HepG2 (cell line): Measurements from ENCODE around the gene BST2. TPM values are rescaled to one million over a fixed set of nuclear protein-coding genes. Genes with fewer than 3 reads are reported as not detected.

ENCODE experiments used
- CCDC6 ChIP-seq: sonication (generic); formaldehyde crosslinking; IDR thresholded peaks from 2 replicates; pipeline ENCODE4 v1.8.1; 2022; ENCODE audit warnings: mild to moderate bottlenecking, missing genetic modification reagents, moderate library complexity
- CSRNP2 ChIP-seq: sonication (generic); formaldehyde crosslinking; conservative IDR thresholded peaks from 2 replicates; pipeline ENCODE4 v1.8.0; 2022; ENCODE audit warnings: low read depth, missing genetic modification reagents
- FOXA1 ChIP-seq, 2 experiments: fragments of 450-650 bp in 1 of 2; sonication (generic) in 1 of 2; formaldehyde crosslinking in 1 of 2; IDR thresholded peaks; 2 replicates each; pipeline versions ENCODE4 v1.4.0 to v1.6.1; 2016 to 2020; ENCODE audit warnings: missing genetic modification reagents in 1 of 2
- HINFP ChIP-seq: sonication (generic); formaldehyde crosslinking; IDR thresholded peaks from 2 replicates; pipeline ENCODE4 v1.4.0; 2020; ENCODE audit warnings: low read depth, mild to moderate bottlenecking, missing genetic modification reagents
- HNF4G ChIP-seq, 2 experiments: sonication (generic) in 1 of 2; formaldehyde crosslinking in 1 of 2; IDR thresholded peaks; 2 replicates each; pipeline versions ENCODE4 v1.4.0 to v1.6.1; 2011 to 2020; ENCODE audit warnings: borderline replicate concordance in 2 of 2, low read depth in 2 of 2, mild to moderate bottlenecking in 2 of 2, low read length in 1 of 2, missing genetic modification reagents in 1 of 2, moderate library complexity in 1 of 2
- TAF1 ChIP-seq: sonication (generic); formaldehyde crosslinking; IDR thresholded peaks from 2 replicates; pipeline ENCODE4 v1.4.0; 2020; ENCODE audit warnings: missing genetic modification reagents
- ZFP82 ChIP-seq: sonication (generic); formaldehyde crosslinking; IDR thresholded peaks from 2 replicates; pipeline ENCODE4 v1.5.1; 2020; ENCODE audit warnings: mild to moderate bottlenecking, missing genetic modification reagents, borderline replicate concordance
- ZNF33B ChIP-seq: sonication (generic); formaldehyde crosslinking; IDR thresholded peaks from 2 replicates; pipeline ENCODE4 v1.5.1; 2020; ENCODE audit warnings: mild to moderate bottlenecking, missing genetic modification reagents
- ZNF501 ChIP-seq: sonication (generic); formaldehyde crosslinking; IDR thresholded peaks from 2 replicates; pipeline ENCODE4 v1.5.1; 2020; ENCODE audit warnings: mild to moderate bottlenecking, moderate library complexity, missing genetic modification reagents
- ZNF749 ChIP-seq: sonication (generic); formaldehyde crosslinking; IDR thresholded peaks from 2 replicates; pipeline ENCODE4 v1.8.0; 2022; ENCODE audit warnings: mild to moderate bottlenecking, missing genetic modification reagents, moderate library complexity, borderline replicate concordance
- ZNF766 ChIP-seq: sonication (generic); formaldehyde crosslinking; IDR thresholded peaks from 2 replicates; pipeline ENCODE4 v1.5.0; 2020; ENCODE audit warnings: missing genetic modification reagents, borderline replicate concordance
- ZNF768 ChIP-seq: sonication (generic); formaldehyde crosslinking; IDR thresholded peaks from 2 replicates; pipeline ENCODE4 v1.4.0; 2020; ENCODE audit warnings: missing genetic modification reagents
- polyA plus RNA-seq, 8 experiments: library from polyadenylated mRNA; depleted of rRNA in 3 of 8; stranded (reverse) in 7 of 8; unstranded in 1 of 8; fragments of >200 nt; fragmentation: Illumina TruSeq in 4 of 8; extraction: Trizol in 4 of 8; gene quantifications; 2 replicates each; pipeline versions ENCODE4 v1.2.1 to v1.2.3, GENCODE V29; 2011 to 2016; ENCODE audit warnings: low read depth in 4 of 8, missing spikeins in 1 of 8, mixed read lengths in 1 of 8; ENCODE audit not compliant: insufficient read depth in 1 of 8
- total RNA-seq, 5 experiments: library from RNA; depleted of rRNA; stranded (reverse); fragments of >200 nt; fragmentation: Illumina TruSeq; extraction: Trizol; gene quantifications; 2 replicates each; pipeline ENCODE4 v1.2.3, GENCODE V29; 2016; ENCODE audit warnings: low read depth in 1 of 5
- TF ChIP-seq, protein P1 (sequence below): sonication (generic); formaldehyde crosslinking; IDR thresholded peaks from 2 replicates; pipeline ENCODE4 v1.4.0; 2020; ENCODE audit warnings: missing genetic modification reagents
- TF ChIP-seq, protein P2 (sequence below), 2 experiments: sonication (generic) in 1 of 2; formaldehyde crosslinking in 1 of 2; IDR thresholded peaks; 2 replicates each; pipeline versions ENCODE4 v1.6.1 to v1.9.0; 2014 to 2022; ENCODE audit warnings: antibody characterized with exemption in 1 of 2, borderline replicate concordance in 1 of 2, inconsistent platforms in 1 of 2, low read depth in 1 of 2, missing genetic modification reagents in 1 of 2

The BST2 gene
- total and polyA plus RNA-seq, 2 of the 13 experiments (the other 11 are each of a cell fraction or from before 2014, with no cell fraction given): 58.8 to 93.8 TPM

- TF ChIP-seq, protein P1, sequence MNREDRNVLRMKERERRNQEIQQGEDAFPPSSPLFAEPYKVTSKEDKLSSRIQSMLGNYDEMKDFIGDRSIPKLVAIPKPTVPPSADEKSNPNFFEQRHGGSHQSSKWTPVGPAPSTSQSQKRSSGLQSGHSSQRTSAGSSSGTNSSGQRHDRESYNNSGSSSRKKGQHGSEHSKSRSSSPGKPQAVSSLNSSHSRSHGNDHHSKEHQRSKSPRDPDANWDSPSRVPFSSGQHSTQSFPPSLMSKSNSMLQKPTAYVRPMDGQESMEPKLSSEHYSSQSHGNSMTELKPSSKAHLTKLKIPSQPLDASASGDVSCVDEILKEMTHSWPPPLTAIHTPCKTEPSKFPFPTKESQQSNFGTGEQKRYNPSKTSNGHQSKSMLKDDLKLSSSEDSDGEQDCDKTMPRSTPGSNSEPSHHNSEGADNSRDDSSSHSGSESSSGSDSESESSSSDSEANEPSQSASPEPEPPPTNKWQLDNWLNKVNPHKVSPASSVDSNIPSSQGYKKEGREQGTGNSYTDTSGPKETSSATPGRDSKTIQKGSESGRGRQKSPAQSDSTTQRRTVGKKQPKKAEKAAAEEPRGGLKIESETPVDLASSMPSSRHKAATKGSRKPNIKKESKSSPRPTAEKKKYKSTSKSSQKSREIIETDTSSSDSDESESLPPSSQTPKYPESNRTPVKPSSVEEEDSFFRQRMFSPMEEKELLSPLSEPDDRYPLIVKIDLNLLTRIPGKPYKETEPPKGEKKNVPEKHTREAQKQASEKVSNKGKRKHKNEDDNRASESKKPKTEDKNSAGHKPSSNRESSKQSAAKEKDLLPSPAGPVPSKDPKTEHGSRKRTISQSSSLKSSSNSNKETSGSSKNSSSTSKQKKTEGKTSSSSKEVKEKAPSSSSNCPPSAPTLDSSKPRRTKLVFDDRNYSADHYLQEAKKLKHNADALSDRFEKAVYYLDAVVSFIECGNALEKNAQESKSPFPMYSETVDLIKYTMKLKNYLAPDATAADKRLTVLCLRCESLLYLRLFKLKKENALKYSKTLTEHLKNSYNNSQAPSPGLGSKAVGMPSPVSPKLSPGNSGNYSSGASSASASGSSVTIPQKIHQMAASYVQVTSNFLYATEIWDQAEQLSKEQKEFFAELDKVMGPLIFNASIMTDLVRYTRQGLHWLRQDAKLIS (CRISPR knock-in tag): no peak
- TF ChIP-seq FOXA1 (IDR thresholded peaks at IDR 0.05) (no peak), FOXA1 (CRISPR knock-in tag; IDR thresholded peaks at IDR 0.05) (no peak), ZNF768 (CRISPR knock-in tag) (no peak), ZNF749 (CRISPR knock-in tag) (no peak), CSRNP2 (CRISPR knock-in tag) (no peak), CCDC6 (CRISPR knock-in tag) (no peak), HNF4G (IDR thresholded peaks at IDR 0.05; ENCODE audit: borderline replicate concordance, low read depth, low read length) (no peak), HNF4G (CRISPR knock-in tag; IDR thresholded peaks at IDR 0.05; ENCODE audit: borderline replicate concordance, low read depth) (no peak), ZNF766 (CRISPR knock-in tag) (no peak), HINFP (no peak), TAF1 (CRISPR knock-in tag) (0 out of 2 replicates have a peak, but pooled peaks have one; percentile 5), ZNF33B (CRISPR knock-in tag) (no peak), ZFP82 (no peak), ZNF501 (no peak)
- TF ChIP-seq, protein P2, sequence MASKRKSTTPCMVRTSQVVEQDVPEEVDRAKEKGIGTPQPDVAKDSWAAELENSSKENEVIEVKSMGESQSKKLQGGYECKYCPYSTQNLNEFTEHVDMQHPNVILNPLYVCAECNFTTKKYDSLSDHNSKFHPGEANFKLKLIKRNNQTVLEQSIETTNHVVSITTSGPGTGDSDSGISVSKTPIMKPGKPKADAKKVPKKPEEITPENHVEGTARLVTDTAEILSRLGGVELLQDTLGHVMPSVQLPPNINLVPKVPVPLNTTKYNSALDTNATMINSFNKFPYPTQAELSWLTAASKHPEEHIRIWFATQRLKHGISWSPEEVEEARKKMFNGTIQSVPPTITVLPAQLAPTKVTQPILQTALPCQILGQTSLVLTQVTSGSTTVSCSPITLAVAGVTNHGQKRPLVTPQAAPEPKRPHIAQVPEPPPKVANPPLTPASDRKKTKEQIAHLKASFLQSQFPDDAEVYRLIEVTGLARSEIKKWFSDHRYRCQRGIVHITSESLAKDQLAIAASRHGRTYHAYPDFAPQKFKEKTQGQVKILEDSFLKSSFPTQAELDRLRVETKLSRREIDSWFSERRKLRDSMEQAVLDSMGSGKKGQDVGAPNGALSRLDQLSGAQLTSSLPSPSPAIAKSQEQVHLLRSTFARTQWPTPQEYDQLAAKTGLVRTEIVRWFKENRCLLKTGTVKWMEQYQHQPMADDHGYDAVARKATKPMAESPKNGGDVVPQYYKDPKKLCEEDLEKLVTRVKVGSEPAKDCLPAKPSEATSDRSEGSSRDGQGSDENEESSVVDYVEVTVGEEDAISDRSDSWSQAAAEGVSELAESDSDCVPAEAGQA (IDR thresholded peaks at IDR 0.05; ENCODE audit: low read depth): no peak
- TF ChIP-seq, protein P2 (CRISPR knock-in tag; IDR thresholded peaks at IDR 0.05; ENCODE audit: borderline replicate concordance): no peak
Measured at GRCh38 chr19:17391371-17392151, 13.9 kb downstream of the BST2 start (continued).
